Left renal cortex interstitium (tissue), 4 donors: Measurements from ENCODE around the gene SAMM50. TPM values are rescaled to one million over a fixed set of nuclear protein-coding genes. Genes with fewer than 3 reads are reported as not detected.

Source experiments
- DNase-seq, 4 donors: peaks; one replicate each; pipeline ENCODE4 v3.0.0-alpha.2; 2013; ENCODE audit warnings: low read depth in 4 of 4, low spot score in 2 of 4, missing footprints in 1 of 4
- polyA plus RNA-seq, 4 donors: library from polyadenylated mRNA; unstranded; fragments of 120-200 nt; gene quantifications; one replicate each; pipeline ENCODE4 v1.2.1, GENCODE V29; 2013; ENCODE audit not compliant: insufficient read length in 4 of 4

Gene SAMM50
- polyA plus RNA-seq = 10 to 100 TPM; 65.2 to 67.5 (median 66.5) TPM

DNA sequence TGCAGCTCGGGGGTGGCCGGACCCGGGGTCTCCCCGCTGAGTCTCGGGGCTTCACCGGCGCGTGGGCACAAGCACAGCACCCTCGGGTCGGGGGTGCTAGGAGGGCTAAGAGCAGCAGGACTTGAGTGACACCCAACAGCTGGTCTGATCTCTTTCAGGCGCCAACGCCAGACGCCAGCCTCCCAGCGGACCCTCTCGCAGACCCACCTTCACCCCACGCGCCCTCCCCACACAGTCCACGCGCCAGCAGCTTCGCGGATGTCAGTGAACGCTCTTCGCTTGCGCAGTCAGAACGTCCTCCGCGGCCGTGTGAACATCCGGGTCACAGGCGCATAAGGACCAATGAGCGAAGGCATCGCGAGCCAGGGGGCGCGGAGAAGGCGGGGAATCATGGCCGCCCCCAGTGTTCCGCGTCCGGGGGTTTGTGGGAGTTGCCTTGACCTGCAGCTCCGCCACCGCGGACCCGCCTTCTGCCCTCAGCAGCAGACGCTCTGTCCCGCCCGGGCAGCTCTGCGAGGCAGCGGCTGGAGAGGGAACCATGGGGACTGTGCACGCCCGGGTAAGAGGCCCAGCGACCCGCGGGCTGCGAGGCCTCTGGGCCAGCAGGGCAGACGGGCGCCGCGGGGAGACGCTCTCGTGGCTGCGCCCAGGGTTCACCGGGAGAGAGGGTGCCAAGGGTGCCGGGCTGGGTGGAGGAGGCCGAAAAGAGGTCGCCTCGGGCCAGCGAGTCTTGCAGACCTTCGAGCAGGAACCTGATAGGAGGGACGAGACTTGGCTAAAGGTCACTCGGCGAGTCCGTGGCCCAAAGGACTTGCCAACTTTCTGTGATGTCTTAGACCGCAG, at the start of gene SAMM50:
Gene SAMM50, plus strand, starts transcription at position 403 of the 843 bp plus-strand sequence. Its CDS starts 136 bp downstream, at position 539.
- DNase-seq = peak; percentile 66 to 86 (median 82)

DNA sequence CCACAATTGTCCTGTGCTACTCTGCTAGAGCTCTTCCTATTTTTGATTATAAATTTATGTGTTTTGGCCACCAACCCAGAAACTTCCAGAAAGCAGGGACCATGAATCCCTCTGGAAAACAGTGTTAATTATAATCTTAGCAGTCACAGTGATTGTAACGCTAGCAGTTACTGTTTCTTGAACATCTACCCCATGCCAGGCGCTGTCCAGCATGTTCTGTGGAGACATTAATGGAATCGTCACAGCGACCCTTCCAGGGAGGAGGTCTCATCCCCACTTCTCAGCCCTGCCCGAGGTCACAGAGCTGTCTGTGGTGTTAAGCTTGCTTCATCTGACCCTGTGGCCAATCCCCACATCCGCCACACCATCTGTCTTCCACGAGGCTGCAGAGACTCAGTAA, 49.6 kb upstream of the SAMM50 start:
- DNase-seq = no peak

DNA sequence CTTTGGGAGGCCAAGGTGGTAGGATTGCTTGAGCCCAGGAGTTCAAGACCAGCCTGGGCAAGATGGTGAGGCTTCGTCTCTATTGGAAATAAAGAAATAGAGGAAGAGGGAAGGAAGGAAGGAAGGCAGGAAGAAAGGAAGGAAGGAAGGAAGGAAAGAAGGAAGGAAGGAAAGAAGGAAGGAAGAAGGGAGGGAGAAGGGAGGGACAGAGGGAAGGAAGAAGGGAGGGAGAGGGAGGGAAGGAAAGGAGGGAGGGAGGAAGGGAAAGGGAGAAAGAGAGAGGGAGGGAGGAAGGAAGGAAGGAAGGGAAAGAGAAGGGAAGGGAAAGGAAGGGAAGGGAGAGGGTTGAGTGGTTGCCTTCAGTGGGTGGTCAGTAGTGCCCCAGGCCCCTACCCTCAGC, 45.5 kb upstream of the SAMM50 start:
- no peak for DNase-seq

DNA sequence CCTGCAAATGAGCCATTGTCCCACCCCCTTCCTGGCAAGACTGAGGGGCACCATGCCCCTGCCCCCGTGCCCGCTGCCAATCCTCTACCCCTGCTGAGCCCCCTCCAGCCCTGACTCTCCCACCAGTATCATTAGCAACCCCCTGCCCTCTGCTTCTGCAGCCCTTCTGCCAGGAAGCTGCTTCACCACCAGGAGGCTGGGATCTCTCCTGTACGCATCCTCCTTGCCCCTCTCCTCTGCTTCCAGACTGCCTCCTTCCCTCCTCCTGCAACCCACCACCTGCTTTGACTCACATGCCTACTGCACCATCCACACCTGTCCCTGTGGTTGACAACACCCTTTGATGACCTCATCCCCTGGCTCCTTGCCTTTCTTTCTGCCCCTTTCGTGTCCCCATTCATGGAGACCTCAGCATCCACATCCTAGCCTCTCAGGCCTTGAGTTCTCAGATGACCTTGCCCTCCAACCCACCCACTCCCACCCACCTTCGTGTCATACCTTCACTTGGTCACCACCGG, 45.0 kb upstream of the SAMM50 start:
- DNase-seq = no peak

DNA sequence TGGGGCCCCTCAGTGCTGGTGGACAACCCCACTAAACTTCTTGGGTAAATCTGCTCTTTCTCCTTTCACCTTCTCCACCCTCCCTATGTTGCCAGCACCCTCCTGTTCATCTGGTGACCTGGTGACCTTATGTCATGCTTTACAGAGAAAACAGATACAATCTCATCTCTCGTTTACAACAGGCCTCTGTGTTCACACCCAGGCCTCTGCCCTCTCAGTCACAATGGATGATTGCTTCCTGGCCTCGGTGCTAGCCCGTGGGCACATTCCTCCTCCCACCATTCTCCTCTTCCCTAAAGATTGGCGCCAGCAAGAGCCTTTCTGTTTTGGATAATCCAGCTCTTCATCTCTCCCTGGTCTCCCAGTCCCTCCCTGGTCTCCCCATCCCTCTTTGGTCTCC, 43.9 kb upstream of the SAMM50 start:
- no peak for DNase-seq

DNA sequence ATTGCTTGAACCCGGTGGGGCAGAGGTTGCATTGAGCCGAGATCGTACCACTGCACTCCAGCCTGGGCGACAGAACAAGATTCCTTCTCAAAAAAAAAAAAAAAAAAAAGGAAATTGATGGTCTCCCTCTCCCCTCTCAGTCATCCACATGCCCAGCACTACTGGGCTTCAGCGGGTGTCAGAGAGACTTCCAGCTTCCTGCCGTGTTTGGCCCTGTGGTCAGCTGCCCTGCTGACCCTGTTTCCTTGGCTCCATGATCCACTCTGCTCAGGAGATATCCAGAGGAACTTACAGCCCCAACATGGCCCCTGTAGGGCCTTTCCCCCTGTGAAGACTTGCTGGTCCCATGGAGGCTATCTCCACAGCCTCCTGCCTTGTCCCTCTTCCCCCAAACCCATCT, 37.7 kb upstream of the SAMM50 start:
- DNase-seq = no peak

DNA sequence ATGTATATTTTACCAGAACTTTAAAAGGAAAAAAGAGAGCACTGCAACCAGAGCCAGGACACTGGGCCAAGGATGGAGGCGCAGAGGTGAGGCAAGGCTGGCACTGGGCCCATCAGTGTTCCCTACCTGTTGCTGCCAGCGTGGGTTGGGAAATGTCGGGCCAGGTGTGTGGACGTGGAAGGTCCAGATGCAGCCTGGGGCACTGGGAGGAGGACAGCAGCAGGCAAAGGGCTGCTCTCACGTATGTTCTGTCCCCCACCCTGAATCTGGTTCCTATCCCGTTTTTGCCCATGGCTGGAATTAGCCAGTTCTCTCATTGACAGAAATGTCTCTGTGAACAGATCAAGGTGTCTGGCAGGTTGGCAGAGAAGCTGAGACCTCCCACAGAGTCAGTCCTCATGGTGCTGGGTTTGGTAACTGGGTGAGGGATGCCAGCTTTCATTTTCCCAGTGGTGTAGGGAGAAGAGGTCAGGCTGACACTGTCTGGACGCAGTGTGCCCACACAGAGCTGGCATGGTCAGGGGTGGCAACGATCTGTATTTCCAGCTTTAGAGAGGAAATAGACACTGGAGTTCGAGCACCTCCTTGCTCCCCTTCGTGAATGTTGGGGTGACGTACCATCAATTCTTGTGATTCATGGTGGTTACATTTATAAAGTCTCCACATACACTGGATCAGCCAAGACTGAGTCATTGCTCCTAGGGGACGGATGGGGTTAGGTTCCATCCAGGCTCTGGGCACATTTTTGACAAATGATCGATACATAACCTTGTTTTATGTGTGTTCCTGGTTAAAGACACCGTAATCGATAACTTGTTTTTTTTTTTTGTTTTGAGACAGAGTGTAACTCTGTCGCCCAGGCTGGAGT, 35.9 kb upstream of the SAMM50 start:
- no peak for DNase-seq

DNA sequence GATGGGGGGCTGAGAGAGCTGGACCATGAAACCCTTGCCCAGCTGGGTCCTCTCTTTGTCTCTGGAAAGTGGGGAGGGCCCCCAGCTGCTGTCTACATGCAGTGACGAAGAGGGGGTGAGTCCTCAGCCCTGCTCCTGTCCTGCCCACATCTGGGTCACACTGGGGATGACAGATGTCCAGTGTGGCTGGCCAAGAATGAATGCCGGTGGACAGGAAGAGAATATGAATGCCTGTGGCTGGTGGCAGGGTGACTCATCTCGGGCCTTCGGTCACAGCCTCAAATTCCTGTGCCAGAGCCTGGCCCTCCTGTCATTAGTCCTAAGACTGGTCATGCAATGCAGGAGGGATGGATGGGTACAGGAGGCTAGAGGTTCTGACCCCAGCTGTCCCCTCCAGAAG, 33.9 kb upstream of the SAMM50 start:
- no peak for DNase-seq

DNA sequence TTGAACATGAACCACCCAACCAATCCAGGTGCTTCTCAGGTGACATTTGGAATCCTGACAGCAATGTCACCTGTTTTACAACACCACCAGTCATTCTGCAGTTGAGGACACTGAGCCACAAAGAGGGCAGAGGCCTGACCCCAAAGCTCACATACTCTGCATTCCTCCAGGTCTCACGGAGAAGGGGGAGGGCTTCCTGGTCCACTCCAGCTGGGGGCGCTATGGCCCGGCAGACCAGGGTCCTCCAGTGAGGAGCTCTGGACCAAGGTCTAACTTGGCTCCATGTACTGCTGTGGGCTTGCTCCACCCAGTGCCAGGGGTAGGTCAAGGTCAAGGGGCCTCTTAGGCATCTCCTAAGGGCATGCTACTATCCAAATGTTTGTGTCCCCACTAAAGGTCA, 33.1 kb upstream of the SAMM50 start:
- no peak for DNase-seq

DNA sequence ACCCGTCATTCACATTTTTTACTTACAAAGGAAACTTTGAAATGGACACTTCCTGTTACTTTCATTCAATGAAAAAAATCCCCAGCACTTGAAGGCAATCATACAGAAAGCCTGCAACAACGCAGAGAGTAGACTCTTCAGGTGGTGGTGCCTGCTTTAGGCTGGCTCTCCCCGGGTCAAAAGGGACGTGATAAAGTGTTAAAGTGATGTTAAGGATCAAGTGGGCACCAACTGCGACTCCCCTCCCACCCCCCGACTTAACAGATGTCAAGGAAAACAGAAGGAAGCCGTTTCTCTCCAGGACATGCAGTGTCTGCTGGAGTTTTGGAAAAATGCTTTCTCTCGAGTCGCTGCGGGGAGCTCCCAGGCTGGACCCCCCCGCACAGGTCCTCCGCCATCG, 32.1 kb upstream of the SAMM50 start:
- peak in 1 of 4 donors; percentile 11 for DNase-seq

DNA sequence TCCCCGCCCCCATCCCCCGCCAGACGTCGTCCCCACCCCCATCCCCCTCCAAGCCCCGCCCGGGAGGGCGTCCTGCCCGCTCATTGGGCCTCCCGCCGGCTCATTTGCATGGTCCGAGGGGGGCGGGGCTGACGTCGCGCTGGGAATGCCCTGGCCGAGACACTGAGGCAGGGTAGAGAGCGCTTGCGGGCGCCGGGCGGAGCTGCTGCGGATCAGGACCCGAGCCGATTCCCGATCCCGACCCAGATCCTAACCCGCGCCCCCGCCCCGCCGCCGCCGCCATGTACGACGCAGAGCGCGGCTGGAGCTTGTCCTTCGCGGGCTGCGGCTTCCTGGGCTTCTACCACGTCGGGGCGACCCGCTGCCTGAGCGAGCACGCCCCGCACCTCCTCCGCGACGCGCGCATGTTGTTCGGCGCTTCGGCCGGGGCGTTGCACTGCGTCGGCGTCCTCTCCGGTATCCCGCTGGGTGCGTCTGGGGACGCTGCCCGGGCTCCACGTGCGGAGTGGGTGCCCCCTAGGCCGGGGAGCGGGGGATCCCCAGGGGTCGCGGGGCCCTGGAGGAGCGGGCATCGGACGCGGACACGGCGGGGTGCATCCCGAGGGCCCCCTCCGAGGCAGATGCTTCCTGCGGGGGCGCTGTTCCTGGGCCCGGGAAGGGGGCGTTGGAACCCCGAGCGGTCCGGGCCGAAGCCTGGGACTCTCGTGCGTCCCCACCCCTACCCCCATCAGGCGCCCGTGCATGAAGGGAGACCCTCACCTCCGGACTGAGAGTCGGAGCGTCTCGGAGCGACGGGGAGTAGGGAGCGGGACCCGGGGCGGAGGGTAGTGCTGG, 31.4 kb upstream of the SAMM50 start, which contains the start of gene PNPLA3:
Gene PNPLA3, plus strand, starts transcription at position 175 of the 834 bp plus-strand sequence. Its CDS starts 107 bp downstream, at position 282.
- DNase-seq = peak; percentile 59 to 83 (median 72)

DNA sequence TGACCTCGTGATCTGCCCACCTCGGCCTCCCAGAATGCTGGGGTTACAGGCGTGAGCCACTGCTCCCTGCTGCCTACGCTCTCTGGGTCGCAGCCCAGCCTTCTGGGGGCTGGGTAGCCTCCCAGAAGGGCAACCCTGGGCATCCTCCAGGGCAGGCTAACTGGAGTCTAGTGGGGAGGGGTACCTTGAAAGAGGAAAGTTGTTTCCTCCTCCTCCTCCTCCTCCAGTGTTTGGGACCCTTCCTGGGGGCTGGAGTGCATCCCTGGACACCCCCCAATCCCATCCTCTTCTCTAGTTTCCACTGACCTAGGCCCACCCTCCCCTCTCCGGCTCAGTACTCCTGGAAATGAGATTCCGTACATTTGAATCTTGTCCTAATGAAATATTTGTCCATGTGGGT, 30.4 kb upstream of the SAMM50 start:
- DNase-seq = no peak

DNA sequence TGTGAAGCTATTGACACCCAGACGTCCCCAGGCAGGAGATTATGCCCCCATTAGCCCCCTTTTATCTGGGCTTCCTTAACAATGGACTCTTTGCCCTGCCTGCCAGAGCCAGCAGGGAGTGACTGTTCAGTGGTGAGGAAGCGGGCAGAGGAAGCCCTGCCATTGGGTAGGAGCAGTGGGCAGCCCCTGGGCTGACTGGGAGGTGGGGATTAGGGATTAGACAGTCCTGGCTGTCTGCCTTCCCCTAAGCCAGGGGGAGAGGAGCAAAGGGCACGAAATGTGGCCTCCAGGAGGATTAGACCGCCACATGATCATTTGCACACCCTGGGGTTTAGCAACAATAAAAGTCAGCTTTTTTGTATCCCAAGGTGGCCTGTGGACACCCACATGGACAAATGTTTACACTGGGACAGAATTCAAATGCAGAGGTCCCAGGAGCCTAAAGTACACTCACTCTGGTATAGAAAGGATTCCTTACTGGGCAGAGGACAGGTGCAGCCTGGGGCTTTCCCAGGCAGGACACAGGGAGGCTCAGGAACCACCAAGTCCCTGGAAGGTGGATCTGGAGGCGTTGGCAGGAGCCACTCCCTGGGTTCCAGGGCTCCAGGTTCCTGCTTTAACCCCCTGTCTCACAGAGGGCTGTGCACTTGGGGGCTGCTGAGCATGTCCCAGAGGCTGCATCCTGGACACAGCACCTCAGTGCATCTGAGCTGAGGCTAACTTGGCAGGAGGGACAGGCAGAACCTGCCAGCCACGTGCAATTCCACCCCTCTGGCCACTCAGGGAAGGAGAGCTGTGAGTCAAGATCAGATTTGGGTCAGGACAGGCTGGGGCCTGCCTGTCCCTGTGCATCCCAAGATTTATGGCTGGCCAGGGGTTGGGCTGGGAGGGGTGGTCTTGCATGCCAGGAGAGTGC, 29.6 kb upstream of the SAMM50 start:
- DNase-seq = no peak

DNA sequence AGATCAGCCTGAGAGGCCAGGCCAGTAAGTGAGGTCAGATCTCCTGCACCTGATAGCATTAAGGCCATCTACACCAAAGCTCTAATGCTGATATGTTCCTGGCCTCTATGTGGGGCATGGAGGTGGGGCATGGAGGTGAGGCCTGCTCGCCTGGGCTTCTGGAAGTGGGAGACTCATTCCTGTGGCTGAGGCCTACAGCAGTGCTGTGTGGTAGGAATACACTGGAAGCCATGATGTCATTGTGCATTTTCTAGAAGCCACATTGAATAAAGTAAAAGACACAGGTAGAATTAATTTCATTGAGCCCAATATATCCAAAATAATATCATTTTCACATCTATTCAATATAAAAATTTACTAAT, 28.9 kb upstream of the SAMM50 start:
- DNase-seq = no peak

DNA sequence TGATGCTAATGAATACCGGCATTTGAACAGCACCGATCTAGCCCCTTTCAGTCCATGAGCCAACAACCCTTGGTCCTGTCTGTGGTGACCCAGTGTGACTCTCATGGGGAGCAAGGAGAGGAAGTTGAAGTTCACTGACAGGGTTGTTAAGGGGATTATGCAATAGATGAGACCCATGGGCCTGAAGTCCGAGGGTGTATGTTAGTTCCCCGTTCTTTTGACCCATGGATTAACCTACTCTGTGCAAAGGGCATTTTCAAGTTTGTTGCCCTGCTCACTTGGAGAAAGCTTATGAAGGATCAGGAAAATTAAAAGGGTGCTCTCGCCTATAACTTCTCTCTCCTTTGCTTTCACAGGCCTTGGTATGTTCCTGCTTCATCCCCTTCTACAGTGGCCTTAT, 26.8 kb upstream of the SAMM50 start:
- DNase-seq = no peak

DNA sequence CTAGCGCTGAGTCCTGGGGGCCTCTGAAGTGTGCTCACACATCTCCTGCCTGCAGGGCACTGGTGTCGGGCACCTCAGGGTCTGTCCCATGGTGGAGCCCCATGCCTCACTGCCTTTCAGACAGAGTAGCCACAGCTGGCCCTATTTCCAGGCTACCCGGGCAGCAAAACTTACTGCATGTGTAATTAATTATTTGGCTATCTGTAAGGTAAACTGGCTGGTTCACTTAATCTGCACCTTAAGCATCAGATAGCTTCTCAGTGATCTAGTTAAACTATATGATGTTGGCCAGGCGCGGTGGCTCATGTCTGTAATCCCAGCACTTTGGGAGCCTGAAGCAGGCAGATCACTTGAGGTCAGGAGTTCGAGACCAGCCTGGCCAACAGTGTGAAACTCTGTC, 26.3 kb upstream of the SAMM50 start:
- DNase-seq = no peak

DNA sequence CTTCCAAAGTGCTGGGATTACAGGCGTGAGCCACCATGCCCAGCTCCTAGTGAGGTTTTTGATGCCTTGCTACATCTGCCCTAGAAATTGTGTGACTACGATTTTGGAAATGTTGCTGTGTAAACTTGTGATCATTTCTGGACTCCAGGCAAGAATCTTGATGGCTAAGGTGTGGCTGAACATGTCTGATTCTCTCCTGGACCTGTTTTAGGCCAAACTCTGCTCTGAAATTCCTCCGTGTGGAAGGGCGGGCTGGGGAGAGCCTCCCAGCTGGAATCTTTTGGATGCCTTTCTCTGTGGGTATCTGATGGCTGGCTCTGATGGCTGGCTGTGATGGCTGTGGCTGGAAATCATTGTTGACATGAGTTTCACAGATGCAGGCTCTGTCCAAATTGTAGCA, 23.5 kb upstream of the SAMM50 start:
- DNase-seq = no peak

DNA sequence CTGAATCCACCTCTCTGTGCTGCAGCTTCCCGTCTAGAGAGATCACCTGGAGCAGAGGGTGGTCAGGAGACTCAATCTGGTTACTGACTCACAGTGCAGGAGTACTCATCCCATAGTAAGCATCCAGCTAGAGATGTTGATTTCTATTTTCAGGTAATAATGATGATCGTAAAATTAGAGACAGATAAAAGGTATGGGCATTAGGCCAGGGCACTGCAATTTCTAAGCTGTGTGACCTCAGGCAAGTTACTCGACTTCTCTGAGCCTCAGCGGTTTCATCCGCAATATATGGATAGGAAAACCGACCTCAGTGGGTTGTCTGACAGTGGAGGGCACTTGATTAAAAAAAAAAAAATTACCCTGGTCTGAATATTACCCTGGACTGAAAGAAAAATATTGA, 13.8 kb upstream of the SAMM50 start:
- DNase-seq = no peak

DNA sequence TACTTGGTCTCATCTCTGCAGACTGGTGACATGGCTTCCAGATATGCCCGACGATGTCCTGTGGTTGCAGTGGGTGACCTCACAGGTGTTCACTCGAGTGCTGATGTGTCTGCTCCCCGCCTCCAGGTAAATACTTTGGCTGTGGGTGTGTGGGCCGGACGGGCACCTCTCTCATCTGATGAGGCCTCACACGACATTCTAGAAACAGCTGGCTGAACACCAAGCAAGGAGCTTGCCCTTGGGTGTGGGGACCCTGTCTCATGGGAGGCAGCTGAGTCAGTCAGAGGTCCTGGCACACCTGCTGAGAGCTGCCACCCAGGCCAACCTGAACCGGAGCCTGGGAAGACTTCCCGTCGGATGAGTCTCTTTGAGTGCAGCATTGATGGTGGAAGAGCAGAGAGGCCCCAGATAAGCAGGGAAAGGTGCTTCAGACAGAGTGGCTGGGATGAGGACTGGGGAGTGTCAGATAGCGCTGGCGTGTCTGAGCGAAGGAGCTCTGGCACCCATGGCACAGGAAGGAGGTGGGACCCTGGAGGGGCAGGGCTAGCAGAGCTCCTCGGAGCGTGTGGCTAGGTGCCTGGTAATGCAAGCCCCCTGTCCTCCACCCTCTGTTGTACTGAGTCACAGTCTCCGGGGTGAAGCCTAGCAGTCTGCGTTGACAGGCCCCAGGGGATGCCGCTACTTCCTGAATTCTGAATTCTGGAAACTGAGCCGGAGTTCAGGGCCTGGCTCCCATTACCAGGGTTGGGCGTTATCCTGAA, 10.4 kb upstream of the SAMM50 start:
- DNase-seq = no peak
